Measurements from ENCODE around the gene RCBTB2.

Gene RCBTB2

GRCh38 chr13:48563626-48564025 lies 30.7 kb upstream of the RCBTB2 start:
- no peak for DNase-seq (ENCODE audit: low read depth)

- DNase-seq (ENCODE audit: low read depth), result peak; percentile 9
Observed at GRCh38 chr13:48562296-48563066, 29.6 kb upstream of the RCBTB2 start.

- DNase-seq (ENCODE audit: low read depth), result no peak
Observed at GRCh38 chr13:48561466-48562235, 28.8 kb upstream of the RCBTB2 start.

- DNase-seq (ENCODE audit: low read depth), result no peak
Observed at GRCh38 chr13:48560657-48561337, 27.9 kb upstream of the RCBTB2 start.

- no peak for DNase-seq (ENCODE audit: low read depth)
Observed at GRCh38 chr13:48559638-48560320, 26.9 kb upstream of the RCBTB2 start.

- no peak for DNase-seq (ENCODE audit: low read depth)
Observed at GRCh38 chr13:48556817-48557216, 23.9 kb upstream of the RCBTB2 start.

- DNase-seq (ENCODE audit: low read depth), result no peak
Observed at GRCh38 chr13:48555441-48555840, 22.6 kb upstream of the RCBTB2 start.

- DNase-seq (ENCODE audit: low read depth), result no peak
Observed at GRCh38 chr13:48551329-48551728, 18.4 kb upstream of the RCBTB2 start.

GRCh38 chr13:48549658-48550057 lies 16.8 kb upstream of the RCBTB2 start:
- no peak for DNase-seq (ENCODE audit: low read depth)

GRCh38 chr13:48547663-48548092 lies 14.8 kb upstream of the RCBTB2 start:
- DNase-seq (ENCODE audit: low read depth), result no peak

GRCh38 chr13:48545608-48546007 lies 12.7 kb upstream of the RCBTB2 start:
- no peak for DNase-seq (ENCODE audit: low read depth)

- DNase-seq (ENCODE audit: low read depth), result no peak
Observed at GRCh38 chr13:48542581-48543341, 9.9 kb upstream of the RCBTB2 start.

- DNase-seq (ENCODE audit: low read depth), result no peak
Observed at GRCh38 chr13:48542138-48542537, 9.3 kb upstream of the RCBTB2 start.

GRCh38 chr13:48539550-48539949 lies 6.7 kb upstream of the RCBTB2 start:
- DNase-seq (ENCODE audit: low read depth), result no peak

GRCh38 chr13:48536621-48537250 lies 3.9 kb upstream of the RCBTB2 start:
- DNase-seq (ENCODE audit: low read depth), result no peak

- no peak for DNase-seq (ENCODE audit: low read depth)
Observed at GRCh38 chr13:48535766-48536165, 2.9 kb upstream of the RCBTB2 start.

- no peak for DNase-seq (ENCODE audit: low read depth)
Observed at GRCh38 chr13:48534911-48535501, 2.1 kb upstream of the RCBTB2 start.

GRCh38 chr13:48533961-48534600 lies 1.2 kb upstream of the RCBTB2 start:
- DNase-seq (ENCODE audit: low read depth), result no peak

GRCh38 chr13:48532256-48532505 lies 699 bp downstream of the RCBTB2 start:
- DNase-seq (ENCODE audit: low read depth), result no peak
